HFFc6 (cell line): ENCODE data around the gene LMAN2. TPM values are rescaled to one million over a fixed set of nuclear protein-coding genes. Genes with fewer than 3 reads are reported as not detected.

Experiments
- DNase-seq: peaks from one replicate; pipeline ENCODE4 v3.0.0-alpha.2; 2018
- H3K27ac Mint-ChIP-seq: 2 replicates; pipeline ENCODE4 v1.8.0; 2020; ENCODE audit warnings: mild to moderate bottlenecking, mixed read lengths
- H3K27me3 Mint-ChIP-seq: 2 replicates; pipeline ENCODE4 v1.8.0; 2021; ENCODE audit warnings: mild to moderate bottlenecking, moderate library complexity, mixed read lengths; ENCODE audit not compliant: insufficient read depth
- H3K36me3 Mint-ChIP-seq: 2 replicates; pipeline ENCODE4 v1.8.0; 2021; ENCODE audit warnings: low read depth, mixed read lengths
- H3K4me1 Mint-ChIP-seq: 2 replicates; pipeline ENCODE4 v1.8.0; 2020; ENCODE audit warnings: low read depth, mixed read lengths
- H3K4me3 Mint-ChIP-seq: 2 replicates; pipeline ENCODE4 v1.8.0; 2020; ENCODE audit warnings: mild to moderate bottlenecking, moderate library complexity, mixed read lengths
- H3K9me3 Mint-ChIP-seq: 2 replicates; pipeline ENCODE4 v1.8.0; 2020; ENCODE audit warnings: mild to moderate bottlenecking, mixed read lengths
- CTCF ChIP-seq: fragments of 200-600 bp; sonication (generic); IDR thresholded peaks from 2 replicates; pipeline ENCODE4 v1.5.0; 2021; ENCODE audit warnings: antibody characterized with exemption, mild to moderate bottlenecking
- total RNA-seq, 6 experiments: library from RNA; stranded (reverse); fragmentation: NEBNext Ultra II Directional; extraction: Animal tissue kit (Norgen Biotek cat#: 25700); gene quantifications; 2 replicates in 1 of 6; 3 replicates in 5 of 6; pipeline ENCODE4 v1.2.3, GENCODE V29; 2021

LMAN2 gene
- total RNA-seq, 6 experiments from 2014 or later: 153 to 169 (median 164) TPM

GRCh38 chr5:177314376-177315342 lies 36.8 kb downstream of the LMAN2 start:
- Mint-ChIP-seq H3K27me3 (peaks cover 4% of the 10 kb centered on the region; the same call in 1 of the 2 replicates), H3K4me1 (peaks cover 25% of the 10 kb centered on the region), H3K4me3 (no peak overlapping the region), H3K27ac (no peak overlapping the region), H3K9me3 (no peaks in the 10 kb centered on the region), H3K36me3 (no peaks in the 10 kb centered on the region; the same call in 1 of the 2 replicates)
- no peak for TF ChIP-seq CTCF
- no peak for DNase-seq

DNA sequence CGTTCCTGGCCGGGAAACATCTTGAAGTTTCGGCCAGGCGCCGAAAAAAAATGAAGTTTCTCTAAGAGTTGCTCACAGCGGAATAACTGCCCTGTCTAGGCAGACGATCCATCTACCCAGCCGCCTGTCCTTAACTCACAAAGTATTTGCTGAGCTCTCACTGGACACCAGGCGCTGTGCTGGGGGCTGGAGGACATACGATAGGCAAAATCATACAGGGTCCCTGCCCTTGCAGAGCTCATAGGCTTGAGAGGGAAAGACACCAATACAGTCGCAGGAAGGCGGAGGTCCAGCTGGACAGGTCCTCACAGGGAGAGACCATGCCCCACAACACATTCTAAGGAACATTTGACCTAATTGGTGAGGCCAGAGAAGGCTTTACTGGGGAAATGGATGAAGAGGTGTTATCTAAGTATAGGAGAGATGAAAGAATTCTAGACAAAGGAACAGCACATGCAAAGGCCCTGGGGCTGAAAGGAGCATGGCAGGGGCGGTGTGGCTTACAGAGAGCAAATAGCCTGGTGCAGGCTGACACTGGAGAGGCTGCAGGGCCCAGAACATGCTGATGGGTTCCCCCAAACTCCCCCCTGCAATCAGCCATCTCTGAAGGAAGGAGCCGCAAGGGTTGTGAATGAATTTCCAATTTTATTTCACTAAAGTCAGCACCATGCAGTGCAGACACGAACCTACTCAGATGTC lies 37.8 kb downstream of the LMAN2 start:
- Mint-ChIP-seq H3K27me3 (peaks cover 8% of the 10 kb centered on the region; the same call in 1 of the 2 replicates), H3K4me3 (no peak overlapping the region), H3K9me3 (no peaks in the 10 kb centered on the region), H3K27ac (no peak overlapping the region; the same call in 1 of the 2 replicates), H3K4me1 (peaks cover 35% of the 10 kb centered on the region), H3K36me3 (peaks cover 5% of the 10 kb centered on the region; the same call in 1 of the 2 replicates)
- no peak for DNase-seq
- no peak for TF ChIP-seq CTCF

DNA sequence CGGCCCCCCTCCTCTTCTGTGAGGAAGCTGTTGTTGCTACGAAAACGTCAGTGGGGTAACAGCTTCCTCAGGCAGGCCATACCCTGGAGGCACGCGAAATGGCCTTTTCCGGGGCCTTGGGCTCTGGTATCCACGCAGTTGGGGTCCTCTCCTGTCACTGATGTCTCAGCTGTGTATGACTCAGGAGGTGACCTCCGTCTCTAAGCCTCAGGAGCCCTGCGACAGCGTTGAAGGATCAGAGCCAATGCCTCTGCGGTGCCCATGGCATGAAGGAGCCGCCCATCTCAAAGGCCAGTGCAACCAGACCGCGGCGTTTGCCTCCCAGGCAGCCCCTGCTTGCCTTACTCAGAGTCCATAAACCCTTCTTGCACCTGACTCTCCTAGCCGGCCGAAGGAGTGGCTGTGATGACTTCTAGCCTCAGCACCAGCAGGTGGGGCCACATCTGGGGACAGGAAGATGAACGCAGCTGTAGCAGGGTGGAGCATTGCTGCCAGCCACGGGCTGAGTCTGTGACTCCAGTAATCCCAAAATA lies 38.8 kb downstream of the LMAN2 start:
- Mint-ChIP-seq H3K4me3 (peak overlapping the region; percentile 76), H3K27me3 (peaks cover 8% of the 10 kb centered on the region; the same call in 1 of the 2 replicates), H3K27ac (peak overlapping the region; percentile 78), H3K4me1 (peaks cover 30% of the 10 kb centered on the region), H3K36me3 (peaks cover 7% of the 10 kb centered on the region; the same call in 1 of the 2 replicates), H3K9me3 (no peaks in the 10 kb centered on the region)
- DNase-seq: peak; percentile 37
- peak; percentile 16; the same call in 1 of the 2 replicates for TF ChIP-seq CTCF

DNA sequence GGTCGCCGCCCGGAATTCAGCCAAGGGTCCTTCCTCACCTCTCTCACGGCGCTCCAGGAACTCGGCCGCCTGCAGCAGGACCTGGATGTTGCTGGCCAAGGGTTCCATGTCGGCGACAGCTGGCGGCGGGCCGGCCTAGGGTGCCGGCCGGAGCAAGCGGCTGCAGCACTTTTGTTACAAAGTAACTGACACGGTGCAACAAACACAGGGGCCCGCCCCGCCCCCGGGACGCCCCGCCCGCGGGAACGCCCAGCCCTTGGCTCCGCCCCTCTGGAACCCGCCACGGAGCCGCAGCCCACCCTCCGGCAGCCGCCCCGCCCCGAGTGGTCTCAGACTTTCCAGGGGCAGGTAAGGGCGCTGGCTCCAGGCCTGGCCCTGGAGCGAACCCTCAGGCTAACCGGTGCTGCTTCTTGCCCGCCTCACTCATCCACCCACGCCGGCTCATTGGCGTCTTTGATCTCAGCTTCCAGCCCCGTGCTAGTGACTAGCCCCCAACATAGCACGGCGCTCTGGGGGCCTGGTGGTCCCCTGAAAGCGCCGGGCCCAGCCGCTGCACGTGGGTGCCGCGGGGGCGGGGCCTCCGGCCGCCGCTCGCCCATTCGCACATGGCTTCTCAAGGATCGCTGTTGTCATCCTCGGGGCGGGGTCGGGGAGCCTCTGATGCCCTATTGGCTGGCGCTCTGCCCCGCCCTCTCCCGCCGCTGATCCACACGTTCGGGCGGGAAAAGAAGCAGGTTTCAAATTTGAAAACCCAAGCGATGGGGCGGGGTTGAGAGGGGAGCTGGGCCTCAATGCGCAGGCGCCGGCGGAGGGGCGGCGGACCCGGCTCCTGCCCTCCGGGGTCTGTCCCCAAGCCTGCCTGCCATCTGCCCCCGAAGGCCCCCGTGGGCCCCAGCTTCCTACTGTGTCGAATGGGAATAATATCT lies 39.5 kb downstream of the LMAN2 start, which contains the start of gene MXD3:
Gene MXD3, minus strand, starts transcription at position 176 of the 926 bp plus-strand sequence. Its CDS starts 68 bp downstream, at position 108.
- Mint-ChIP-seq H3K4me3 (peak within 1 kb of the TSS; percentile 90), H3K36me3 (peaks cover 8% of the 10 kb centered on the region), H3K4me1 (peaks cover 30% of the 10 kb centered on the region), H3K27ac (peak within 1 kb of the TSS; percentile 85), H3K9me3 (no peaks in the 10 kb centered on the region), H3K27me3 (peaks cover 8% of the 10 kb centered on the region; the same call in 1 of the 2 replicates)
- peak; percentile 95 for DNase-seq
- no peak for TF ChIP-seq CTCF
